Measurements from ENCODE around the gene PPP2R2B.
A peak's percentile ranks its signal among the peaks of the same experiment; 100 is the strongest.

The PPP2R2B gene

DNA sequence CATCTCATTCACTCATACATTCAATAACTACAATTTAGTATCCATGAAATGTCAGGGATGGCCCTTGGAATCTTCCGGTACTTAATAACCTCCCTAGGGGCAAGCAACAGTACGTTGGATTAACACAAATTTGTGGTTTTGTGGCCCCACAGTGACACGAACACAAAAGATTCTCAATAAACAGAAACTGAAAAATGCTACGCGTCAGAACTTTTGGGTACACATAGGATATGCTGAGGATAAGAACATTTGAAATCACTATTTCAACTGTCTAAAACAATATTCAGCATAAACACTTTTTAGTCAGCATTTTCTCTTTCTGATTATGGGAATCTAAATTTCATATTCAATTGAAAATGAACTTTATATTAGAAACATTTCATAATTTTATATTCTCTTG lies 255.5 kb downstream of the PPP2R2B start:
- no CpG with 5 or more reads among the region's 5 CpGs for WGBS (ENCODE audit: extremely low coverage, insufficient coverage, insufficient read length)

GRCh38 chr5:146622391-146622790 lies 256.2 kb downstream of the PPP2R2B start:
- Histone ChIP-seq H3K4me1 (ENCODE audit: control insufficient read depth in 1 of 2, insufficient read depth in 2 of 2, low read length in 2 of 2) (no peaks in the 10 kb centered on the region), H3K4ac (ENCODE audit: low read depth, low read length) (no peak overlapping the region), H3K27me3 (ENCODE audit: insufficient read depth, low read length) (no peaks in the 10 kb centered on the region), H3K36me3 (ENCODE audit: control insufficient read depth in 1 of 2, insufficient read depth in 2 of 2, low read length in 2 of 2) (no peaks in the 10 kb centered on the region), H3K9me3 (ENCODE audit: insufficient read depth, low read depth, low read length) (no peaks in the 10 kb centered on the region), H4K91ac (ENCODE audit: low read depth, low read length) (no peak overlapping the region), H2BK5ac (ENCODE audit: low read depth, low read length, poor library complexity) (no peak overlapping the region), H3K9ac (ENCODE audit: low read length) (no peak overlapping the region), H3K18ac (ENCODE audit: low read length) (no peak overlapping the region), H2AFZ (ENCODE audit: insufficient read depth, low read length, poor library complexity) (no peak overlapping the region), H3K79me1 (ENCODE audit: low read length) (no peaks in the 10 kb centered on the region), H2AK5ac (ENCODE audit: low read length) (no peak overlapping the region), H3K23ac (ENCODE audit: low read length) (no peak overlapping the region), H2BK120ac (ENCODE audit: insufficient read depth, low read length, poor library complexity) (no peak overlapping the region), H3K4me3 (ENCODE audit: low read depth, low read length) (no peak overlapping the region), H3K79me2 (ENCODE audit: control insufficient read depth, insufficient read depth, low read length, poor library complexity) (no peaks in the 10 kb centered on the region), H3K14ac (ENCODE audit: low read length) (no peak overlapping the region), H3K4me2 (ENCODE audit: low read length) (no peak overlapping the region), H2BK12ac (ENCODE audit: low read length) (no peak overlapping the region), H4K12ac (ENCODE audit: low read depth, low read length) (no peak overlapping the region), H3K27ac (ENCODE audit: low read depth, low read length) (no peak overlapping the region), H4K8ac (ENCODE audit: low read depth, low read length) (no peak overlapping the region)
- DNase-seq = peak in 1 of 2 donors; percentile 18
- no CpG with 5 or more reads among the region's 1 CpG for WGBS (ENCODE audit: extremely low coverage, insufficient coverage, insufficient read length)

More for the DNA sequence above, 255.5 kb downstream of the PPP2R2B start:
- H2AK5ac ChIP-seq (ENCODE audit: low read length) = no peak overlapping the region
- H3K36me3 ChIP-seq (ENCODE audit: control insufficient read depth in 1 of 2, insufficient read depth in 2 of 2, low read length in 2 of 2) = no peaks in the 10 kb centered on the region
- no peaks in the 10 kb centered on the region for H3K79me2 ChIP-seq (ENCODE audit: control insufficient read depth, insufficient read depth, low read length, poor library complexity)
- H4K8ac ChIP-seq (ENCODE audit: low read depth, low read length) = no peak overlapping the region
- no peak overlapping the region for H2AFZ ChIP-seq (ENCODE audit: insufficient read depth, low read length, poor library complexity)
- H2BK120ac ChIP-seq (ENCODE audit: insufficient read depth, low read length, poor library complexity) = no peak overlapping the region
- no peak overlapping the region for H3K27ac ChIP-seq (ENCODE audit: low read depth, low read length)
- no peaks in the 10 kb centered on the region for H3K4me1 ChIP-seq (ENCODE audit: control insufficient read depth in 1 of 2, insufficient read depth in 2 of 2, low read length in 2 of 2)
- no peaks in the 10 kb centered on the region for H3K79me1 ChIP-seq (ENCODE audit: low read length)
- no peak overlapping the region for H3K4ac ChIP-seq (ENCODE audit: low read depth, low read length)
- H3K23ac ChIP-seq (ENCODE audit: low read length) = no peak overlapping the region
- H3K9ac ChIP-seq (ENCODE audit: low read length) = no peak overlapping the region
- H3K14ac ChIP-seq (ENCODE audit: low read length) = no peak overlapping the region
- DNase-seq = no peak
- H4K91ac ChIP-seq (ENCODE audit: low read depth, low read length) = no peak overlapping the region
- H3K9me3 ChIP-seq (ENCODE audit: insufficient read depth, low read depth, low read length) = no peaks in the 10 kb centered on the region
- H3K4me2 ChIP-seq (ENCODE audit: low read length) = no peak overlapping the region
- H2BK12ac ChIP-seq (ENCODE audit: low read length) = no peak overlapping the region
- no peak overlapping the region for H4K12ac ChIP-seq (ENCODE audit: low read depth, low read length)
- no peaks in the 10 kb centered on the region for H3K27me3 ChIP-seq (ENCODE audit: insufficient read depth, low read length)
- H3K4me3 ChIP-seq (ENCODE audit: low read depth, low read length) = no peak overlapping the region
- H3K18ac ChIP-seq (ENCODE audit: low read length) = no peak overlapping the region
- no peak overlapping the region for H2BK5ac ChIP-seq (ENCODE audit: low read depth, low read length, poor library complexity)

DNA sequence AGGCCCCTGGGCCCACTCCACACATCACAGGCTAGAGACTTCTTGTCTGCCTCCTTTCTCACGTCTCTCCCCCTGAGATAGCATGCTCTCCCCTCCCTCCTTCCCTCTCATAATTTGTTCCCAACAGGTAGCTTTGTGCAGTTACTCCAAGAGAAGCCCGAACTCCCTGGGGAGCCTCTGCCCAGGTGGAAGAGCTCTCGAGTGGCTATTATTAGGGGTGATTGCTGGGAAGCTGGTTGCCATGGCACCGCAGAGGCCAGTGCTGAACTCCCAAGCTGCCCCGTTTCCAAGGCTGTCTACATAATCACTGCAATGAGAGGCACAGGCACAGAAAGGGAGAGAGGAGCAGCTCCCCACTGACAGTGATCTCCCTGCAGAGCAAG lies 257.9 kb downstream of the PPP2R2B start:
- no peak overlapping the region for H3K9ac ChIP-seq (ENCODE audit: low read length)
- H3K27me3 ChIP-seq (ENCODE audit: insufficient read depth, low read length) = no peaks in the 10 kb centered on the region
- no peaks in the 10 kb centered on the region for H3K36me3 ChIP-seq (ENCODE audit: control insufficient read depth in 1 of 2, insufficient read depth in 2 of 2, low read length in 2 of 2)
- no peak overlapping the region for H3K4me3 ChIP-seq (ENCODE audit: low read depth, low read length)
- H3K4me1 ChIP-seq (ENCODE audit: control insufficient read depth in 1 of 2, insufficient read depth in 2 of 2, low read length in 2 of 2) = no peaks in the 10 kb centered on the region
- no peak overlapping the region for H3K4me2 ChIP-seq (ENCODE audit: low read length)
- H3K9me3 ChIP-seq (ENCODE audit: insufficient read depth, low read depth, low read length) = no peaks in the 10 kb centered on the region
- H4K12ac ChIP-seq (ENCODE audit: low read depth, low read length) = no peak overlapping the region
- WGBS (ENCODE audit: extremely low coverage, insufficient coverage, insufficient read length) = no CpG with 5 or more reads among the region's 5 CpGs
- no peak overlapping the region for H2AK5ac ChIP-seq (ENCODE audit: low read length)
- H3K23ac ChIP-seq (ENCODE audit: low read length) = no peak overlapping the region
- no peak for DNase-seq
- no peak overlapping the region for H4K91ac ChIP-seq (ENCODE audit: low read depth, low read length)
- no peak overlapping the region for H2AFZ ChIP-seq (ENCODE audit: insufficient read depth, low read length, poor library complexity)
- no peak overlapping the region for H3K27ac ChIP-seq (ENCODE audit: low read depth, low read length)
- no peak overlapping the region for H3K18ac ChIP-seq (ENCODE audit: low read length)
- H2BK12ac ChIP-seq (ENCODE audit: low read length) = no peak overlapping the region
- H2BK5ac ChIP-seq (ENCODE audit: low read depth, low read length, poor library complexity) = no peak overlapping the region
- H2BK120ac ChIP-seq (ENCODE audit: insufficient read depth, low read length, poor library complexity) = no peak overlapping the region
- H3K4ac ChIP-seq (ENCODE audit: low read depth, low read length) = no peak overlapping the region
- no peak overlapping the region for H3K14ac ChIP-seq (ENCODE audit: low read length)
- H4K8ac ChIP-seq (ENCODE audit: low read depth, low read length) = no peak overlapping the region
- H3K79me1 ChIP-seq (ENCODE audit: low read length) = no peaks in the 10 kb centered on the region
- H3K79me2 ChIP-seq (ENCODE audit: control insufficient read depth, insufficient read depth, low read length, poor library complexity) = no peaks in the 10 kb centered on the region

GRCh38 chr5:146620031-146620668 lies 258.4 kb downstream of the PPP2R2B start:
- Histone ChIP-seq H2AK5ac (ENCODE audit: low read length) (no peak overlapping the region), H3K14ac (ENCODE audit: low read length) (no peak overlapping the region), H3K36me3 (ENCODE audit: control insufficient read depth in 1 of 2, insufficient read depth in 2 of 2, low read length in 2 of 2) (no peaks in the 10 kb centered on the region), H3K4ac (ENCODE audit: low read depth, low read length) (no peak overlapping the region), H3K4me1 (ENCODE audit: control insufficient read depth in 1 of 2, insufficient read depth in 2 of 2, low read length in 2 of 2) (no peaks in the 10 kb centered on the region), H4K12ac (ENCODE audit: low read depth, low read length) (no peak overlapping the region), H3K27me3 (ENCODE audit: insufficient read depth, low read length) (no peaks in the 10 kb centered on the region), H3K23ac (ENCODE audit: low read length) (no peak overlapping the region), H3K27ac (ENCODE audit: low read depth, low read length) (no peak overlapping the region), H3K79me1 (ENCODE audit: low read length) (no peaks in the 10 kb centered on the region), H3K79me2 (ENCODE audit: control insufficient read depth, insufficient read depth, low read length, poor library complexity) (no peaks in the 10 kb centered on the region), H3K9me3 (ENCODE audit: insufficient read depth, low read depth, low read length) (no peaks in the 10 kb centered on the region), H3K18ac (ENCODE audit: low read length) (no peak overlapping the region), H2BK120ac (ENCODE audit: insufficient read depth, low read length, poor library complexity) (no peak overlapping the region), H4K91ac (ENCODE audit: low read depth, low read length) (no peak overlapping the region), H2BK5ac (ENCODE audit: low read depth, low read length, poor library complexity) (no peak overlapping the region), H3K4me3 (ENCODE audit: low read depth, low read length) (no peak overlapping the region), H4K8ac (ENCODE audit: low read depth, low read length) (no peak overlapping the region), H2AFZ (ENCODE audit: insufficient read depth, low read length, poor library complexity) (no peak overlapping the region), H3K4me2 (ENCODE audit: low read length) (no peak overlapping the region), H3K9ac (ENCODE audit: low read length) (no peak overlapping the region), H2BK12ac (ENCODE audit: low read length) (no peak overlapping the region)
- no peak for DNase-seq
- no CpG with 5 or more reads among the region's 10 CpGs for WGBS (ENCODE audit: extremely low coverage, insufficient coverage, insufficient read length)

Measured in trophoblast cell (in vitro differentiated cells and primary cell).